ENCODE results near the gene MEF2C. TPM values are rescaled to one million over a fixed set of nuclear protein-coding genes. Genes with fewer than 3 reads are reported as not detected.
A peak's percentile ranks its signal among the peaks of the same experiment; 100 is the strongest.

Gene MEF2C
- total RNA-seq, 1 donor from 2014 or later: 24.1 TPM

DNA sequence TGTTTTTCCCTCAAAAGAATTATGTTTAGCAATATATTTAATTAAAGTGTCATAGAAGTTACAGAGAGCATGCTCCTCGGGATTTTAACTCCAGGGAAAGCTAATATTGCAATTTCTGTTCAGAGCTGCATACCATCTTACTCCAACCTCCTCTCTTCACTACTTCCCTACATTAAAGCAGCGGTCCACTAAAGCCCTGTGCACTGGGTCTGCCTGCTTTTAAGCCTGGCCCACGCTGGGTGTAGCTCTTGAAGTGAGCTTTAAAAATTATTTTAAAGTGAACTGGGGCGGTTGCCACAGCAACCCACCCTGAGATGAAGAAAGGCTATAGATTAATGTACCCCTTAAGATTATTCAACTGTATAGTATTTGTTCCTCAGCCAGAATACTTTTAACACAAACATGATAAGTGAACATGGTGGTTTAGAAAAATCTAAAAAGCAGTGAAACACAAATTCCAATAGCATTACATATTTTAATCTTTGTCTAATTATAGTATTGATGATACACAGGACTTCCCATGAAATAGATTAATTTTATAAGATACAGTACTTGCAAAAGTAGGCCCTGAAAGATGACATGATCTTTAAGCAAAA lies 3.9 kb upstream of the MEF2C start:
- H3K9me3 Mint-ChIP-seq (ENCODE audit: unreplicated experiment): peaks cover 2% of the 10 kb centered on the region
- no peak overlapping the region for H3K27ac Mint-ChIP-seq (ENCODE audit: unreplicated experiment)
- H3K4me3 Mint-ChIP-seq (ENCODE audit: unreplicated experiment): no peak overlapping the region
- H3K36me3 Mint-ChIP-seq (ENCODE audit: unreplicated experiment): no peaks in the 10 kb centered on the region
- TF ChIP-seq, protein P1, sequence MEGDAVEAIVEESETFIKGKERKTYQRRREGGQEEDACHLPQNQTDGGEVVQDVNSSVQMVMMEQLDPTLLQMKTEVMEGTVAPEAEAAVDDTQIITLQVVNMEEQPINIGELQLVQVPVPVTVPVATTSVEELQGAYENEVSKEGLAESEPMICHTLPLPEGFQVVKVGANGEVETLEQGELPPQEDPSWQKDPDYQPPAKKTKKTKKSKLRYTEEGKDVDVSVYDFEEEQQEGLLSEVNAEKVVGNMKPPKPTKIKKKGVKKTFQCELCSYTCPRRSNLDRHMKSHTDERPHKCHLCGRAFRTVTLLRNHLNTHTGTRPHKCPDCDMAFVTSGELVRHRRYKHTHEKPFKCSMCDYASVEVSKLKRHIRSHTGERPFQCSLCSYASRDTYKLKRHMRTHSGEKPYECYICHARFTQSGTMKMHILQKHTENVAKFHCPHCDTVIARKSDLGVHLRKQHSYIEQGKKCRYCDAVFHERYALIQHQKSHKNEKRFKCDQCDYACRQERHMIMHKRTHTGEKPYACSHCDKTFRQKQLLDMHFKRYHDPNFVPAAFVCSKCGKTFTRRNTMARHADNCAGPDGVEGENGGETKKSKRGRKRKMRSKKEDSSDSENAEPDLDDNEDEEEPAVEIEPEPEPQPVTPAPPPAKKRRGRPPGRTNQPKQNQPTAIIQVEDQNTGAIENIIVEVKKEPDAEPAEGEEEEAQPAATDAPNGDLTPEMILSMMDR (IDR thresholded peaks at IDR 0.05; ENCODE audit: partially characterized antibody, unreplicated experiment): no peak
- DNase-seq: no peak
- H3K4me1 Mint-ChIP-seq (ENCODE audit: low read depth, unreplicated experiment): peaks cover 9% of the 10 kb centered on the region
- H3K27me3 Mint-ChIP-seq (ENCODE audit: unreplicated experiment): peaks cover 2% of the 10 kb centered on the region

DNA sequence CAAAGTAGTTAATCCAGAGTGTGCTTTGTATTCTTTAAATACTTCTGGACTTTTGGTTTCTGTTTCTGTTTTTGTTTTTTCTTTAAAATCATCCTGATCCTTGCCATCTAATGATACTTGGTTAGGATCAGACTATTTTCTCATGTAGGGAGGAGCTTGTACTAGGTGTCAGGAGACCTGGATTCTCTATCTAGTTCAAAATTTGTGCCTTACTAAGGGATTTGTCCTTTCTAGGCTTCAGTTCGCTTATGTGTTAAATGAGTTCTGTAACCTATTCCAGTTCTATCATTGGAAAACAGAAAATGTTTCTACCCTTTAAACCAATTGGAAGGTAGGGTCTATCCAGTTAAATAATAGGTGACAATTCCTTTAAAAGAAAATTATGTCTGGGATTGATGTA lies 3.3 kb upstream of the MEF2C start:
- peaks cover 9% of the 10 kb centered on the region for H3K4me1 Mint-ChIP-seq (ENCODE audit: low read depth, unreplicated experiment)
- no peak overlapping the region for H3K27ac Mint-ChIP-seq (ENCODE audit: unreplicated experiment)
- DNase-seq: no peak
- no peak overlapping the region for H3K4me3 Mint-ChIP-seq (ENCODE audit: unreplicated experiment)
- H3K27me3 Mint-ChIP-seq (ENCODE audit: unreplicated experiment): peaks cover 2% of the 10 kb centered on the region
- TF ChIP-seq, protein P1 (IDR thresholded peaks at IDR 0.05; ENCODE audit: partially characterized antibody, unreplicated experiment): no peak
- no peaks in the 10 kb centered on the region for H3K36me3 Mint-ChIP-seq (ENCODE audit: unreplicated experiment)
- peaks cover 2% of the 10 kb centered on the region for H3K9me3 Mint-ChIP-seq (ENCODE audit: unreplicated experiment)

DNA sequence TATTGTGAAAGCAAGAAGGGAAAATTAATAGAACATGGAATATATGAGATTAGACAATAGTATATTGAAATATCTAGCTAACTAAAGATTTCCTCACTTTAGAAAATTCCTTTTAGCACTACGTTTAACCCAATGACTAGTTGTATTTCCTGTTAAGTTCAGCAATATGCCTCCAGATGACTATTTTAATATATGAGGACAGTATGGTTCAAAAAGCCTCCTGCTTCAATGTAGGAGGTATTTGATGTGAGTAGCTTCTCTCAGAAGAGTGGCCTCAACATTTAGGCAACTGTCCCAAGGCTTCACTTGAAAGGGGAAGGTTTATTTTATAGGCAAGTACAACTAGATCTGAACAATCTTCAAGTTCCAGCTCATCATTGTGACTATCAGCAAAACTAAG lies 2.0 kb upstream of the MEF2C start:
- TF ChIP-seq, protein P1 (IDR thresholded peaks at IDR 0.05; ENCODE audit: partially characterized antibody, unreplicated experiment): no peak
- peaks cover 2% of the 10 kb centered on the region for H3K27me3 Mint-ChIP-seq (ENCODE audit: unreplicated experiment)
- H3K4me3 Mint-ChIP-seq (ENCODE audit: unreplicated experiment): no peak overlapping the region

DNA sequence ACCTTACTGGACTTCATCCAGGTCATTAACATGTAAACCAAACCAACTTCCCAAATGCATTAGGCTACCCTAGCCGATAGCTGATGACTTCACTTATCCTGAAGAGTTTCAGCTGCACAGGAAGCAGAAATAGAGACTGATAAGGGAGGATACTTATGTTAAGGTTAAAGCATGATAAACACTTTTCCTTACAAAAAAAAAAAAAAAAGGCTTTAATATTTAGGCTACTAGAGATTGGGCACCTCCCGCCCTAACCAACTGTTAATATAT lies 1.6 kb upstream of the MEF2C start:
- peaks cover 2% of the 10 kb centered on the region for H3K27me3 Mint-ChIP-seq (ENCODE audit: unreplicated experiment)

More for the DNA sequence above, 2.0 kb upstream of the MEF2C start:
- no peak overlapping the region for H3K27ac Mint-ChIP-seq (ENCODE audit: unreplicated experiment)
- peaks cover 13% of the 10 kb centered on the region for H3K4me1 Mint-ChIP-seq (ENCODE audit: low read depth, unreplicated experiment)
- H3K9me3 Mint-ChIP-seq (ENCODE audit: unreplicated experiment): peaks cover 2% of the 10 kb centered on the region
- H3K36me3 Mint-ChIP-seq (ENCODE audit: unreplicated experiment): no peaks in the 10 kb centered on the region
- no peak for DNase-seq

More for the DNA sequence above, 1.6 kb upstream of the MEF2C start:
- H3K9me3 Mint-ChIP-seq (ENCODE audit: unreplicated experiment): peaks cover 2% of the 10 kb centered on the region
- TF ChIP-seq, protein P1 (IDR thresholded peaks at IDR 0.05; ENCODE audit: partially characterized antibody, unreplicated experiment): no peak
- no peaks in the 10 kb centered on the region for H3K36me3 Mint-ChIP-seq (ENCODE audit: unreplicated experiment)
- H3K4me1 Mint-ChIP-seq (ENCODE audit: low read depth, unreplicated experiment): peaks cover 15% of the 10 kb centered on the region
- DNase-seq: no peak
- no peak overlapping the region for H3K27ac Mint-ChIP-seq (ENCODE audit: unreplicated experiment)
- peak overlapping the region; percentile 100 for H3K4me3 Mint-ChIP-seq (ENCODE audit: unreplicated experiment)
